Testis (tissue), 2 donors: ENCODE measurements around the gene EDIL3.

ENCODE experiments used
- CTCF ChIP-seq, 3 experiments: fragments of 450-650 bp in 2 of 3; fragments of 200-600 bp in 1 of 3; sonication (generic) in 1 of 3; IDR thresholded peaks; one replicate each; pipeline ENCODE4 v1.5.1; 2016 to 2019; ENCODE audit warnings: antibody characterized with exemption in 3 of 3, mild to moderate bottlenecking in 2 of 3, moderate library complexity in 1 of 3
- POLR2A ChIP-seq: fragments of 450-650 bp; IDR thresholded peaks from one replicate; pipeline ENCODE4 v1.6.1; 2017; ENCODE audit warnings: antibody characterized with exemption, mild to moderate bottlenecking, moderate library complexity

GRCh38 chr5:84298628-84299027 lies 86.1 kb downstream of the EDIL3 start:
- TF ChIP-seq CTCF (IDR thresholded peaks at IDR 0.05) (no peak), POLR2A (no peak)
